ENCODE results near the gene SPOUT1.

Gene SPOUT1

GRCh38 chr9:128771745-128772519, 57.7 kb downstream of the SPOUT1 start, which contains the start of gene ZER1:
Gene ZER1 (minus strand): TSS chr9:128771927. CDS start chr9:128755565, 16,362 bp downstream.
- peak; percentile 90 to 93 for DNase-seq

- DNase-seq: peak in 1 of 2 donors; percentile 15
These were observed 58.4 kb downstream of the SPOUT1 start for GRCh38 chr9:128771094-128771721.

DNA sequence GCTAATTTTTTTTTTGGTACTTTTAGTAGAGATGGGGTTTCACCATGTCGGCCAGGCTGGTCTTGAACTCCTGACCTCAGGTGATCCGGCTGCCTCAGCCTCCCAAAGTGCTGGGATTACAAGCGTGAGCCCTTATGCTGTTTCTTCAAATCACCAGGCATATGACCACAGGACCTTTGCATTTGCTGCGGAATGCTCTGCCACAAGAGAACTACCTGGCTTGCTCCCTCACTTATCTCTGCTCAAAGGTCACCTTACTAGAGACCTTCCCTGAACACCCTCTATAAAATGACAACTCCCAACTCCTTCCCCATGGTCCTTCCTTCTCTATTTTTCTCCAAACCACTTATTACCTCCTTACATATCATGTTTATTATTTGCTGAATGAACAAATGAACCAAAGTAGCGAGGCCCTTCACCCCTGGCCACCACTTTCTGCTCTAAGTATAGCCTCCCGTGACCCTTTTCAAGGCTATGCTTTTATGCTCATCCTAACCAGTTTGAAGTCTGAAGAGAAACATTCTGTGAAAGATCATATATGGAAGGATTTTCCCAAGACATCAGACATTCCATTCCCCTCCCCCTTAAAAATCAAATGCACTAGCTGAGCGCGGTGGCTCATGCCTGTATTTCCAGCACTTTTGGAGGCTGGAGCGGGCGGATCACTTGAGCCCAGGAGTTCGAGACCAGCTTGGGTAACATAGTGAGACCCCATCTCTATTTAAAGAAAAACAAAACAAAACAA, 59.1 kb downstream of the SPOUT1 start:
- no peak for DNase-seq

All from inflammatory macrophage (primary cell).